ENCODE results near the gene BPTF.

DNA sequence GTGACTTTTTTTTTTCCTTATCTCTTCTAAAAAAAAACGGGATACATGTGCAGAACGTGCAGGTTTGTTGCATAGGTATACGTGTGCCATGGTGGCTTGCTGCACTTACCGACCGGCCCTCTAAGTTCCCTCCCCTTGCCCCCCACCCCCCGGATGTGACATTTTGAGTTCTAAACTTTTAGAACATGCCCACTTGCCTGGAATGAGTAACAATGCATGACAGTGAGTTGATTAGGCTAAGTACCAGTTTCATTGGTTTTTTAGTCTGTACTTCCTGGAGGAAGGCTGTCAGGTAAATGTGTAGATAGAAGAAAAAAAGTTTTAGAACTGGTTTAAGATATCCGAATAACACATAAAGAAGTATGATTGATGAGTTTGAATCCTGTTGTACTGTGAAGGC lies 4.0 kb downstream of the BPTF start:
- TF ChIP-seq, protein P1, sequence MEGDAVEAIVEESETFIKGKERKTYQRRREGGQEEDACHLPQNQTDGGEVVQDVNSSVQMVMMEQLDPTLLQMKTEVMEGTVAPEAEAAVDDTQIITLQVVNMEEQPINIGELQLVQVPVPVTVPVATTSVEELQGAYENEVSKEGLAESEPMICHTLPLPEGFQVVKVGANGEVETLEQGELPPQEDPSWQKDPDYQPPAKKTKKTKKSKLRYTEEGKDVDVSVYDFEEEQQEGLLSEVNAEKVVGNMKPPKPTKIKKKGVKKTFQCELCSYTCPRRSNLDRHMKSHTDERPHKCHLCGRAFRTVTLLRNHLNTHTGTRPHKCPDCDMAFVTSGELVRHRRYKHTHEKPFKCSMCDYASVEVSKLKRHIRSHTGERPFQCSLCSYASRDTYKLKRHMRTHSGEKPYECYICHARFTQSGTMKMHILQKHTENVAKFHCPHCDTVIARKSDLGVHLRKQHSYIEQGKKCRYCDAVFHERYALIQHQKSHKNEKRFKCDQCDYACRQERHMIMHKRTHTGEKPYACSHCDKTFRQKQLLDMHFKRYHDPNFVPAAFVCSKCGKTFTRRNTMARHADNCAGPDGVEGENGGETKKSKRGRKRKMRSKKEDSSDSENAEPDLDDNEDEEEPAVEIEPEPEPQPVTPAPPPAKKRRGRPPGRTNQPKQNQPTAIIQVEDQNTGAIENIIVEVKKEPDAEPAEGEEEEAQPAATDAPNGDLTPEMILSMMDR (IDR thresholded peaks at IDR 0.05), result no peak
- TF ChIP-seq EZH2phosphoT487 (IDR thresholded peaks at IDR 0.05), result no peak
